ENCODE data around the gene JMJD8. TPM values are rescaled to one million over a fixed set of nuclear protein-coding genes. Genes with fewer than 3 reads are reported as not detected.

JMJD8 gene
- total and polyA plus RNA-seq, 9 of the 15 experiments (the other 6 are each of a cell fraction or from before 2014, with no cell fraction given) = 1.2 to 50.6 (median 29.3) TPM

GRCh38 chr16:678858-679813 is 5.0 kb downstream of the JMJD8 start (continued):
- TF ChIP-seq ZNF280A (IDR thresholded peaks at IDR 0.05; ENCODE audit: low read depth, partially characterized antibody) = no peak
- no peak for TF ChIP-seq ETV1 (tag; conservative IDR thresholded peaks at IDR 0.05; ENCODE audit: low read depth)
- no peak for TF ChIP-seq SNIP1 (IDR thresholded peaks at IDR 0.05; ENCODE audit: low read depth)
- TF ChIP-seq NKRF (IDR thresholded peaks at IDR 0.05; ENCODE audit: borderline replicate concordance) = peak; percentile 78
- no peak for TF ChIP-seq MTA2 (IDR thresholded peaks at IDR 0.05; ENCODE audit: low read depth)
- no peak for TF ChIP-seq CLOCK (CRISPR knock-in tag; IDR thresholded peaks at IDR 0.05; ENCODE audit: borderline replicate concordance)
- no peak for TF ChIP-seq CUX1 (CRISPR knock-in tag; IDR thresholded peaks at IDR 0.05)
- no peak for TF ChIP-seq SMARCE1 (IDR thresholded peaks at IDR 0.05)
- TF ChIP-seq MAX (CRISPR knock-in tag; IDR thresholded peaks at IDR 0.05) = no peak
- no peak for TF ChIP-seq TGIF2 (CRISPR knock-in tag; IDR thresholded peaks at IDR 0.05)
- TF ChIP-seq FOXK1 (CRISPR knock-in tag; IDR thresholded peaks at IDR 0.05; ENCODE audit: borderline replicate concordance) = no peak
- TF ChIP-seq CBX5 (IDR thresholded peaks at IDR 0.05; ENCODE audit: borderline replicate concordance, low read depth) = no peak
- TF ChIP-seq THAP7 (CRISPR knock-in tag; IDR thresholded peaks at IDR 0.05) = no peak
- TF ChIP-seq ZNF121 (CRISPR knock-in tag; conservative IDR thresholded peaks at IDR 0.05) = no peak

All from K562 (cell line).